Left lobe of liver (tissue), 2 donors: ENCODE results near the gene GNG3. TPM values are rescaled to one million over a fixed set of nuclear protein-coding genes. Genes with fewer than 3 reads are reported as not detected.

ENCODE experiments used
- ATAC-seq: fragments of 200-7000 bp; cut with Tn5 transposase; one replicate; pipeline ENCODE4 v1.9.1; 2020; ENCODE audit warnings: mild to moderate bottlenecking, moderate library complexity
- DNase-seq: peaks from one replicate; pipeline ENCODE4 v3.0.0-alpha.2; 2020; ENCODE audit warnings: low spot score
- total RNA-seq: library from RNA; stranded (reverse); gene quantifications from one replicate; pipeline ENCODE4 v1.2.1, GENCODE V29; 2021
- donor health status: DM: no; HTN: no; CAD: no; lungs with moderate emphysema.
- donor health status: DM: no; HTN: yes; CAD: no.

Gene GNG3
- total RNA-seq, 1 donor from 2014 or later: 0.20 TPM

DNA sequence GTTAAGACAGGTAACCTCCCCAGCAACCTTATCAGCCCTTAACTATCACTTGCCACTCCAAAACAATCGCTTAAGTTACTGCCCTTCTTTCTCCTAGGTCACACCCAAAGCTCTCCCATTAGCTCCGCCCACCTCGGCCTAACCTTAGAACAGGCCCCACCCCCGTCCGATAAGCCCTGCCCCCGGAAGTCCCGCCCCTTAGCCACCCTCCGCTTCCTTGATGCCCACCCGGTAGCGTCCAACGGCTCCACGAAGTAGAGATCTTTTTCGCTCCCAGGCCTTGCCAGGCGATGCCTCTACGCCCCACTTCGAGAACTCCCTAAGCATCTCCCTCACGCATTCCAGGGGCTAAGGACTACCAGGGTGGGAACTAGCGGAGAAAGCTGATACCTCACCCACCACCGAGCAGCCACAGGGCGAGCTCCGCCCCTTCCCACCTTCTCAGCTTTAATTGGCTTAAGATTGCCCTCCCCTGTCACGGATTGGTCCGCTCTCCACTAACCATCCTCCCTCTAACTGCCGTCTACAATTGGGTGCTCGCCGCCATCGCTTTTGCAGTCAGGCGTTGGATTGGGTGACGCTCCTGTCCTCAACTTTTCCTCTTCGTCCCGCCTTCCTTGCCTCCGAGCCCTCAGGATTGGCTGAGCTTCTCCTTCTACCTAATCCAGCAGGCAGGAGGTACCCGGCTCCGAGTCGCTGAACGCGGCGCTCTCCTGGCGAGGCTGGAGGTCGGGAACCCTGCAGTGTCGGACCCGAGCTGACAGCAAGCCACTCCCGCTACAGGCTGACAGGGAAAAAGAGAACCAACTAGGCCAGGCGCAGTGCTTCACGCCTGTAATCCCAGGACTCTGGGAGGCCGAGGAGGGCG, 46.5 kb downstream of the GNG3 start, which contains the start of gene ZBTB3:
ZBTB3 (minus strand) TSS at position 425 of the 868 bp plus-strand sequence. CDS start 496 bp downstream, outside the sequence.
- ATAC-seq (peak; percentile 94), DNase-seq (peak; percentile 98)

DNA sequence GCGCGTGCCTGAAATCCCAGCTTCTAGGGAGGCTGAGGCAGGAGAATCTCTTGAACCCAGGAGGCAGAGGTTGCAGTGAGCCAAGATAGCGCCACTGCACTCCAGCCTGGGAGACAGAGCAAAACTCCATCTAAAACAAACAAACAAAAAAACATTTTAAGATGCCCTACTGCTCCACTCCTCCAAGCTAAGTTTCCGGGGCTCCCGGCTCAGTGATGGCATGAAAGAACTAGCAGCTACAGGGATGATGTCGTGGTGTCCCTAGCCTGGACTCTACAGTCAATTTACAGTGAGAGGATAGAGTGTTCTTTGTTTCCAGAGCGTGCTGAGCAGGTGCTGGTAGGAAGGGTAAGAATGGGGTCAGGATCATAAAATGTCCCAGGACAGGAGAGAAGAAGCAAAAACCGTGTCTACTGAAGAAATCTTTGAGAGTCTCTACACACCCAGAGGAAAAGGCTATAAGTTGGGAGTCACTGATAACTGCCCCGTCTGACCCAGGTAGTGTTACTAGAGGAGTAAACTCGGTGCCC, 47.7 kb downstream of the GNG3 start:
- no peak for DNase-seq
- ATAC-seq: no peak

GRCh38 chr11:62757846-62758788, 50.6 kb downstream of the GNG3 start:
- DNase-seq: no peak
- no peak for ATAC-seq

Other genes with a start within 250 kb of the GNG3 start
- 115 TPM for gene AHNAK, start 160.9 kb upstream of the GNG3 start, total RNA-seq
- gene EEF1G, start 133.8 kb upstream of the GNG3 start, total RNA-seq: 441 TPM
- gene TUT1, start 116.2 kb upstream of the GNG3 start, total RNA-seq: 32.6 TPM
- gene MTA2, start 105.8 kb upstream of the GNG3 start, total RNA-seq: 24.4 TPM
- 29.9 TPM for gene EML3, start 94.9 kb upstream of the GNG3 start, total RNA-seq
- gene ROM1, start 94.4 kb upstream of the GNG3 start, total RNA-seq: 1.1 TPM
- 16.8 TPM for gene B3GAT3, start 85.7 kb upstream of the GNG3 start, total RNA-seq
- 220 TPM for gene GANAB, start 61.1 kb upstream of the GNG3 start, total RNA-seq
- 12.8 TPM for gene INTS5, start 54.4 kb upstream of the GNG3 start, total RNA-seq
- gene C11orf98, start 42.5 kb upstream of the GNG3 start, total RNA-seq: 30.4 TPM
- 3.4 TPM for gene CSKMT, start 42.4 kb upstream of the GNG3 start, total RNA-seq
- 4.9 TPM for gene UQCC3, start 36.0 kb upstream of the GNG3 start, total RNA-seq
- gene LBHD1, start 35.4 kb upstream of the GNG3 start, total RNA-seq: 3.3 TPM
- 30.5 TPM for gene UBXN1, start 28.6 kb upstream of the GNG3 start, total RNA-seq
- not detected for gene LRRN4CL, start 18.1 kb upstream of the GNG3 start, total RNA-seq
- 35.1 TPM for gene BSCL2, start 252 bp upstream of the GNG3 start, total RNA-seq
- 13.7 TPM for gene HNRNPUL2, start 19.8 kb downstream of the GNG3 start, total RNA-seq
- gene TTC9C, start 20.8 kb downstream of the GNG3 start, total RNA-seq: 11.2 TPM
- 5.5 TPM for gene ZBTB3, start 46.5 kb downstream of the GNG3 start, total RNA-seq
- 22.7 TPM for gene POLR2G, start 53.9 kb downstream of the GNG3 start, total RNA-seq
- gene TAF6L, start 63.7 kb downstream of the GNG3 start, total RNA-seq: 22.9 TPM
- 27.5 TPM for gene TMEM179B, start 79.7 kb downstream of the GNG3 start, total RNA-seq
- gene TMEM223, start 84.3 kb downstream of the GNG3 start, total RNA-seq: 7.6 TPM
- 42.8 TPM for gene NXF1, start 97.8 kb downstream of the GNG3 start, total RNA-seq
- 23.8 TPM for gene STX5, start 124.4 kb downstream of the GNG3 start, total RNA-seq
- not detected for gene TEX54, start 125.2 kb downstream of the GNG3 start, total RNA-seq
- gene WDR74, start 131.9 kb downstream of the GNG3 start, total RNA-seq: 20.5 TPM
- 64.8 TPM for gene SLC3A2, start 173.2 kb downstream of the GNG3 start, total RNA-seq
- not detected for gene CHRM1, start 213.7 kb downstream of the GNG3 start, total RNA-seq